WTC11 (cell line): ENCODE results near the gene TAS2R41. TPM values are rescaled to one million over a fixed set of nuclear protein-coding genes. Genes with fewer than 3 reads are reported as not detected.

Source experiments
- ATAC-seq: fragments of 200-7000 bp; cut with Tn5 transposase; 2 replicates; pipeline ENCODE4 v1.10.0; 2021; ENCODE audit warnings: mild to moderate bottlenecking, moderate library complexity
- CTCF ChIA-PET: fragments of 300-600 bp; sonication (Branson Sonifier 250); formaldehyde crosslinking; loops from one replicate; lab custom pipeline; 2021; ENCODE audit warnings: antibody characterized with exemption; lab: Charles Lee
- POLR2A ChIA-PET: fragments of 350-600 bp; sonication (Branson Sonifier 250); formaldehyde crosslinking; loops from one replicate; lab custom pipeline; 2021; ENCODE audit warnings: antibody characterized with exemption; lab: Charles Lee
- DNase-seq: peaks from one replicate; pipeline ENCODE4 v3.0.0; 2021; ENCODE audit warnings: low spot score
- H3K27ac Mint-ChIP-seq: 2 replicates; pipeline ENCODE4 v1.8.0; 2021; ENCODE audit warnings: mixed read lengths
- H3K27me3 Mint-ChIP-seq: 2 replicates; pipeline ENCODE4 v1.8.0; 2021; ENCODE audit warnings: low read depth, mild to moderate bottlenecking, moderate library complexity, mixed read lengths
- H3K36me3 Mint-ChIP-seq: 2 replicates; pipeline ENCODE4 v1.8.0; 2021; ENCODE audit warnings: mixed read lengths
- H3K4me1 Mint-ChIP-seq: 2 replicates; pipeline ENCODE4 v1.8.0; 2022; ENCODE audit warnings: mixed read lengths
- H3K4me3 Mint-ChIP-seq: 2 replicates; pipeline ENCODE4 v1.8.0; 2021; ENCODE audit warnings: mild to moderate bottlenecking, moderate library complexity, mixed read lengths
- H3K9me3 Mint-ChIP-seq: 2 replicates; pipeline ENCODE4 v1.8.0; 2021; ENCODE audit warnings: mixed read lengths
- ELF4 ChIP-seq: sonication (generic); formaldehyde crosslinking; IDR thresholded peaks from 2 replicates; pipeline ENCODE4 v1.8.1; 2022; ENCODE audit warnings: low read depth, mild to moderate bottlenecking, moderate library complexity, missing genetic modification reagents
- FOXK1 ChIP-seq: sonication (generic); formaldehyde crosslinking; IDR thresholded peaks from 2 replicates; pipeline ENCODE4 v1.8.0; 2022; ENCODE audit warnings: mild to moderate bottlenecking, moderate library complexity, missing genetic modification reagents
- GTF2I ChIP-seq: fragments of 250-450 bp; sonication (Bioruptor Pico); conservative IDR thresholded peaks from 2 replicates; pipeline ENCODE4 v1.4.0; 2021; ENCODE audit warnings: mild to moderate bottlenecking
- MYBL2 ChIP-seq: sonication (generic); formaldehyde crosslinking; IDR thresholded peaks from 2 replicates; pipeline ENCODE4 v1.8.1; 2023; ENCODE audit warnings: mild to moderate bottlenecking, moderate library complexity, missing genetic modification reagents
- NFE2L1 ChIP-seq: sonication (generic); formaldehyde crosslinking; IDR thresholded peaks from 2 replicates; pipeline ENCODE4 v1.8.1; 2023; ENCODE audit warnings: missing genetic modification reagents
- SMAD3 ChIP-seq: sonication (generic); formaldehyde crosslinking; IDR thresholded peaks from 2 replicates; pipeline ENCODE4 v1.8.0; 2022; ENCODE audit warnings: missing genetic modification reagents, mild to moderate bottlenecking, borderline replicate concordance
- SMAD4 ChIP-seq: sonication (generic); formaldehyde crosslinking; IDR thresholded peaks from 2 replicates; pipeline ENCODE4 v1.8.0; 2022; ENCODE audit warnings: mild to moderate bottlenecking, missing genetic modification reagents
- TCF7 ChIP-seq: sonication (generic); formaldehyde crosslinking; IDR thresholded peaks from 2 replicates; pipeline ENCODE4 v1.8.0; 2022; ENCODE audit warnings: mild to moderate bottlenecking, low read depth, missing genetic modification reagents, moderate library complexity
- TEAD1 ChIP-seq: sonication (generic); formaldehyde crosslinking; IDR thresholded peaks from 2 replicates; pipeline ENCODE4 v1.8.0; 2022; ENCODE audit warnings: mild to moderate bottlenecking, missing genetic modification reagents
- TP53 ChIP-seq: sonication (generic); formaldehyde crosslinking; IDR thresholded peaks from 2 replicates; pipeline ENCODE4 v1.8.1; 2023; ENCODE audit warnings: mild to moderate bottlenecking, missing genetic modification reagents
- ZNF263 ChIP-seq: sonication (generic); formaldehyde crosslinking; IDR thresholded peaks from 2 replicates; pipeline ENCODE4 v1.8.1; 2022; ENCODE audit warnings: low read depth, mild to moderate bottlenecking, moderate library complexity, missing genetic modification reagents
- ZNF317 ChIP-seq: sonication (generic); formaldehyde crosslinking; IDR thresholded peaks from 2 replicates; pipeline ENCODE4 v1.8.1; 2023; ENCODE audit warnings: low read depth, mild to moderate bottlenecking, moderate library complexity, missing genetic modification reagents, borderline replicate concordance
- total RNA-seq: library from RNA; stranded (reverse); gene quantifications from 3 replicates; pipeline ENCODE4 v1.2.3, GENCODE V29; 2021
- TF ChIP-seq, protein P1 (sequence below): sonication (generic); formaldehyde crosslinking; IDR thresholded peaks from 2 replicates; pipeline ENCODE4 v1.8.0; 2022; ENCODE audit warnings: mild to moderate bottlenecking, missing genetic modification reagents
- TF ChIP-seq, protein P2 (sequence below): sonication (generic); formaldehyde crosslinking; conservative IDR thresholded peaks from 2 replicates; pipeline ENCODE4 v1.8.1; 2023; ENCODE audit warnings: mild to moderate bottlenecking, low read depth, missing genetic modification reagents, moderate library complexity
- TF ChIP-seq, protein P3 (sequence below): fragments of 250-450 bp; sonication (Bioruptor Pico); IDR thresholded peaks from 2 replicates; pipeline ENCODE4 v1.8.0; 2021; ENCODE audit warnings: mild to moderate bottlenecking
- TF ChIP-seq, protein P4 (sequence below): fragments of 250-450 bp; sonication (Bioruptor Pico); IDR thresholded peaks from 2 replicates; pipeline ENCODE4 v1.9.0; 2021; ENCODE audit warnings: moderate library complexity, mild to moderate bottlenecking, inconsistent platforms, borderline replicate concordance
- TF ChIP-seq, protein P5 (sequence below): sonication (generic); formaldehyde crosslinking; IDR thresholded peaks from 2 replicates; pipeline ENCODE4 v1.8.1; 2022; ENCODE audit warnings: low read depth, missing genetic modification reagents, borderline replicate concordance
- TF ChIP-seq, protein P6 (sequence below): fragments of 250-450 bp; sonication (Bioruptor Pico); conservative IDR thresholded peaks from 2 replicates; pipeline ENCODE4 v1.9.0; 2021; ENCODE audit warnings: mild to moderate bottlenecking
- TF ChIP-seq, protein P7 (sequence below): sonication (generic); formaldehyde crosslinking; IDR thresholded peaks from 2 replicates; pipeline ENCODE4 v1.8.0; 2022; ENCODE audit warnings: missing genetic modification reagents
- TF ChIP-seq, protein P8 (sequence below): sonication (generic); formaldehyde crosslinking; IDR thresholded peaks from 2 replicates; pipeline ENCODE4 v1.8.1; 2022; ENCODE audit warnings: mild to moderate bottlenecking, missing genetic modification reagents, moderate library complexity, borderline replicate concordance

Gene TAS2R41
- total RNA-seq, 1 experiment from 2014 or later: 0.31 TPM

DNA sequence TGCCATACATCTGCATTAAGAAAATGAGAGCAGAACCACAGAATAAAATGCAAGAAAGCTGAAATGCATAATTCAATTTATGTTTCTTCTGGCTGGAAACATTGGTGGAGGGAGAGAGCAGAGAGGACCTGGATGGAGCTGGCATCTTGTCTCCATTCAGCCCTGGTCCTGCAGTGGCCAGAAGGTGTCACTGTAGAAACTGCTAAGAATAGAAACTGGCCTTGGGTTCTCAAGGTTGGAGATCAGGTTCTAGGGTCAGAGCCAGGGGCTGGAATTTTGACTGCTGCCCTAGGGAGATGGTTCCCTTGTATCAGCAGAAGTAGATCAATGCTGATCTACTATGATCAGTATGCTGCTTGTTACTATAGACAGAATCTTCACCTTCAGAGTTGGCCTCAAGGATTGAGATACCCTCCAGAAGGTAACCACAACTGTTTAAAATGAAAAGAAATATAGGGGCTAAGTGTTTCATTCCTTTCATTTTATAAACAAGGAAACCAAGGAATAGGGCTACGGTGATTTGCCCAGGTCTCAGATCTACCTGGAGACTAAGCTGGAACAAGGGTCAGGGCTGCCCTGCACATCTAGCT is 13.1 kb downstream of the TAS2R41 start:
- H3K36me3 Mint-ChIP-seq: no peaks in the 10 kb centered on the region
- TF ChIP-seq, protein P1, sequence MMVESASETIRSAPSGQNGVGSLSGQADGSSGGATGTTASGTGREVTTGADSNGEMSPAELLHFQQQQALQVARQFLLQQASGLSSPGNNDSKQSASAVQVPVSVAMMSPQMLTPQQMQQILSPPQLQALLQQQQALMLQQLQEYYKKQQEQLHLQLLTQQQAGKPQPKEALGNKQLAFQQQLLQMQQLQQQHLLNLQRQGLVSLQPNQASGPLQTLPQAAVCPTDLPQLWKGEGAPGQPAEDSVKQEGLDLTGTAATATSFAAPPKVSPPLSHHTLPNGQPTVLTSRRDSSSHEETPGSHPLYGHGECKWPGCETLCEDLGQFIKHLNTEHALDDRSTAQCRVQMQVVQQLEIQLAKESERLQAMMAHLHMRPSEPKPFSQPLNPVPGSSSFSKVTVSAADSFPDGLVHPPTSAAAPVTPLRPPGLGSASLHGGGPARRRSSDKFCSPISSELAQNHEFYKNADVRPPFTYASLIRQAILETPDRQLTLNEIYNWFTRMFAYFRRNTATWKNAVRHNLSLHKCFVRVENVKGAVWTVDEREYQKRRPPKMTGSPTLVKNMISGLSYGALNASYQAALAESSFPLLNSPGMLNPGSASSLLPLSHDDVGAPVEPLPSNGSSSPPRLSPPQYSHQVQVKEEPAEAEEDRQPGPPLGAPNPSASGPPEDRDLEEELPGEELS (CRISPR knock-in tag): no peak
- TF ChIP-seq, protein P2, sequence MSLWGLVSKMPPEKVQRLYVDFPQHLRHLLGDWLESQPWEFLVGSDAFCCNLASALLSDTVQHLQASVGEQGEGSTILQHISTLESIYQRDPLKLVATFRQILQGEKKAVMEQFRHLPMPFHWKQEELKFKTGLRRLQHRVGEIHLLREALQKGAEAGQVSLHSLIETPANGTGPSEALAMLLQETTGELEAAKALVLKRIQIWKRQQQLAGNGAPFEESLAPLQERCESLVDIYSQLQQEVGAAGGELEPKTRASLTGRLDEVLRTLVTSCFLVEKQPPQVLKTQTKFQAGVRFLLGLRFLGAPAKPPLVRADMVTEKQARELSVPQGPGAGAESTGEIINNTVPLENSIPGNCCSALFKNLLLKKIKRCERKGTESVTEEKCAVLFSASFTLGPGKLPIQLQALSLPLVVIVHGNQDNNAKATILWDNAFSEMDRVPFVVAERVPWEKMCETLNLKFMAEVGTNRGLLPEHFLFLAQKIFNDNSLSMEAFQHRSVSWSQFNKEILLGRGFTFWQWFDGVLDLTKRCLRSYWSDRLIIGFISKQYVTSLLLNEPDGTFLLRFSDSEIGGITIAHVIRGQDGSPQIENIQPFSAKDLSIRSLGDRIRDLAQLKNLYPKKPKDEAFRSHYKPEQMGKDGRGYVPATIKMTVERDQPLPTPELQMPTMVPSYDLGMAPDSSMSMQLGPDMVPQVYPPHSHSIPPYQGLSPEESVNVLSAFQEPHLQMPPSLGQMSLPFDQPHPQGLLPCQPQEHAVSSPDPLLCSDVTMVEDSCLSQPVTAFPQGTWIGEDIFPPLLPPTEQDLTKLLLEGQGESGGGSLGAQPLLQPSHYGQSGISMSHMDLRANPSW (CRISPR knock-in tag): no peak
- TF ChIP-seq, protein P3, sequence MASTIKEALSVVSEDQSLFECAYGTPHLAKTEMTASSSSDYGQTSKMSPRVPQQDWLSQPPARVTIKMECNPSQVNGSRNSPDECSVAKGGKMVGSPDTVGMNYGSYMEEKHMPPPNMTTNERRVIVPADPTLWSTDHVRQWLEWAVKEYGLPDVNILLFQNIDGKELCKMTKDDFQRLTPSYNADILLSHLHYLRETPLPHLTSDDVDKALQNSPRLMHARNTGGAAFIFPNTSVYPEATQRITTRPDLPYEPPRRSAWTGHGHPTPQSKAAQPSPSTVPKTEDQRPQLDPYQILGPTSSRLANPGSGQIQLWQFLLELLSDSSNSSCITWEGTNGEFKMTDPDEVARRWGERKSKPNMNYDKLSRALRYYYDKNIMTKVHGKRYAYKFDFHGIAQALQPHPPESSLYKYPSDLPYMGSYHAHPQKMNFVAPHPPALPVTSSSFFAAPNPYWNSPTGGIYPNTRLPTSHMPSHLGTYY: no peak
- TF ChIP-seq ZNF263 (no peak), MYBL2 (CRISPR knock-in tag) (no peak), SMAD3 (CRISPR knock-in tag) (no peak), TCF7 (CRISPR knock-in tag) (no peak), ZNF317 (no peak), SMAD4 (CRISPR knock-in tag) (no peak), TP53 (no peak), NFE2L1 (no peak), ELF4 (CRISPR knock-in tag) (no peak), TEAD1 (no peak), GTF2I (no peak), FOXK1 (CRISPR knock-in tag) (no peak)
- TF ChIP-seq, protein P4, sequence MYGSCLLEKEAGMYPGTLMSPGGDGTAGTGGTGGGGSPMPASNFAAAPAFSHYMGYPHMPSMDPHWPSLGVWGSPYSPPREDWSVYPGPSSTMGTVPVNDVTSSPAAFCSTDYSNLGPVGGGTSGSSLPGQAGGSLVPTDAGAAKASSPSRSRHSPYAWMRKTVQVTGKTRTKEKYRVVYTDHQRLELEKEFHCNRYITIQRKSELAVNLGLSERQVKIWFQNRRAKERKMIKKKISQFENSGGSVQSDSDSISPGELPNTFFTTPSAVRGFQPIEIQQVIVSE (CRISPR knock-in tag): no peak
- TF ChIP-seq, protein P5, sequence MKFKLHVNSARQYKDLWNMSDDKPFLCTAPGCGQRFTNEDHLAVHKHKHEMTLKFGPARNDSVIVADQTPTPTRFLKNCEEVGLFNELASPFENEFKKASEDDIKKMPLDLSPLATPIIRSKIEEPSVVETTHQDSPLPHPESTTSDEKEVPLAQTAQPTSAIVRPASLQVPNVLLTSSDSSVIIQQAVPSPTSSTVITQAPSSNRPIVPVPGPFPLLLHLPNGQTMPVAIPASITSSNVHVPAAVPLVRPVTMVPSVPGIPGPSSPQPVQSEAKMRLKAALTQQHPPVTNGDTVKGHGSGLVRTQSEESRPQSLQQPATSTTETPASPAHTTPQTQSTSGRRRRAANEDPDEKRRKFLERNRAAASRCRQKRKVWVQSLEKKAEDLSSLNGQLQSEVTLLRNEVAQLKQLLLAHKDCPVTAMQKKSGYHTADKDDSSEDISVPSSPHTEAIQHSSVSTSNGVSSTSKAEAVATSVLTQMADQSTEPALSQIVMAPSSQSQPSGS (CRISPR knock-in tag): no peak
- TF ChIP-seq, protein P6, sequence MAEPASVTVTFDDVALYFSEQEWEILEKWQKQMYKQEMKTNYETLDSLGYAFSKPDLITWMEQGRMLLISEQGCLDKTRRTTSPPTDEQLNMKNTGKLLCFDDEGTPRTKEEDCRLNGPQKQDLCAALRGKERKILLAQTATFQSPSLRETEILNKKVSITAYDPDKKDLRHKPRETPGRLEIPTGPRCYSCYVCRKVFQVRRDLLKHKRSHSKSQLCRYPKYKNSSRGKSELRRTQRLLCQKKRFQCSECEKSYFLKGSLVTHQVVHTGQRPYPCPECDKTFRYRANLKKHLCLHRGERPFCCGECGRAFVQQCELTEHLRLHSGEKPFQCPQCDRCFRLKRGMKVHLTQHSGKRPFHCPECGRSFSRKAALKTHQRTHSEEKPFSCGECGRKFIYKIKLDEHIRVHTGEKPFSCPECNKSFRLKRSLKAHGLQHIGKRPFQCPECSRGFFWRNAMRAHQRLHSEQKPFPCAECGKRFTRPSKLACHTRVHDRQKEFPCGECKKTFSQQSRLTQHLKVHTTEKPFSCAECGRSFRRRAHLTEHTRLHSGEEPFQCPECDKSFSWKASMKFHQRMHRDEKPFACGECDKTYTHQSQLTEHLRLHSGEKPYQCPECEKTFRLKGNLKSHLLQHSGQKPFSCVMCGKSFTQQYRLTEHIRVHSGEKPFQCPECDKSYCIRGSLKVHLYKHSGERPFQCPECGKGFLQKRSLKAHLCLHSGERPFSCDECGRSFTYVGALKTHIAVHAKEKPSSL (CRISPR knock-in tag): no peak
- TF ChIP-seq, protein P7, sequence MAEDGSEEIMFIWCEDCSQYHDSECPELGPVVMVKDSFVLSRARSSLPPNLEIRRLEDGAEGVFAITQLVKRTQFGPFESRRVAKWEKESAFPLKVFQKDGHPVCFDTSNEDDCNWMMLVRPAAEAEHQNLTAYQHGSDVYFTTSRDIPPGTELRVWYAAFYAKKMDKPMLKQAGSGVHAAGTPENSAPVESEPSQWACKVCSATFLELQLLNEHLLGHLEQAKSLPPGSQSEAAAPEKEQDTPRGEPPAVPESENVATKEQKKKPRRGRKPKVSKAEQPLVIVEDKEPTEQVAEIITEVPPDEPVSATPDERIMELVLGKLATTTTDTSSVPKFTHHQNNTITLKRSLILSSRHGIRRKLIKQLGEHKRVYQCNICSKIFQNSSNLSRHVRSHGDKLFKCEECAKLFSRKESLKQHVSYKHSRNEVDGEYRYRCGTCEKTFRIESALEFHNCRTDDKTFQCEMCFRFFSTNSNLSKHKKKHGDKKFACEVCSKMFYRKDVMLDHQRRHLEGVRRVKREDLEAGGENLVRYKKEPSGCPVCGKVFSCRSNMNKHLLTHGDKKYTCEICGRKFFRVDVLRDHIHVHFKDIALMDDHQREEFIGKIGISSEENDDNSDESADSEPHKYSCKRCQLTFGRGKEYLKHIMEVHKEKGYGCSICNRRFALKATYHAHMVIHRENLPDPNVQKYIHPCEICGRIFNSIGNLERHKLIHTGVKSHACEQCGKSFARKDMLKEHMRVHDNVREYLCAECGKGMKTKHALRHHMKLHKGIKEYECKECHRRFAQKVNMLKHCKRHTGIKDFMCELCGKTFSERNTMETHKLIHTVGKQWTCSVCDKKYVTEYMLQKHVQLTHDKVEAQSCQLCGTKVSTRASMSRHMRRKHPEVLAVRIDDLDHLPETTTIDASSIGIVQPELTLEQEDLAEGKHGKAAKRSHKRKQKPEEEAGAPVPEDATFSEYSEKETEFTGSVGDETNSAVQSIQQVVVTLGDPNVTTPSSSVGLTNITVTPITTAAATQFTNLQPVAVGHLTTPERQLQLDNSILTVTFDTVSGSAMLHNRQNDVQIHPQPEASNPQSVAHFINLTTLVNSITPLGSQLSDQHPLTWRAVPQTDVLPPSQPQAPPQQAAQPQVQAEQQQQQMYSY: no peak
- TF ChIP-seq, protein P8, sequence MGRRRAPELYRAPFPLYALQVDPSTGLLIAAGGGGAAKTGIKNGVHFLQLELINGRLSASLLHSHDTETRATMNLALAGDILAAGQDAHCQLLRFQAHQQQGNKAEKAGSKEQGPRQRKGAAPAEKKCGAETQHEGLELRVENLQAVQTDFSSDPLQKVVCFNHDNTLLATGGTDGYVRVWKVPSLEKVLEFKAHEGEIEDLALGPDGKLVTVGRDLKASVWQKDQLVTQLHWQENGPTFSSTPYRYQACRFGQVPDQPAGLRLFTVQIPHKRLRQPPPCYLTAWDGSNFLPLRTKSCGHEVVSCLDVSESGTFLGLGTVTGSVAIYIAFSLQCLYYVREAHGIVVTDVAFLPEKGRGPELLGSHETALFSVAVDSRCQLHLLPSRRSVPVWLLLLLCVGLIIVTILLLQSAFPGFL: no peak
- no peaks in the 10 kb centered on the region for H3K27me3 Mint-ChIP-seq
- CTCF ChIA-PET: interaction anchor here (0.7 to 1.5 kb wide), 3 partner anchors 11 to 73 kb away, joined by 3 to 7 read pairs (median 3); no protein-coding TSS in a partner anchor
- ATAC-seq (peak; percentile 98), DNase-seq (peak; percentile 48)
- H3K4me3 Mint-ChIP-seq: no peak overlapping the region
- POLR2A ChIA-PET: no interaction called here
- no peak overlapping the region for H3K27ac Mint-ChIP-seq
- peaks cover 3% of the 10 kb centered on the region; the same call in 1 of the 2 replicates for H3K4me1 Mint-ChIP-seq
- H3K9me3 Mint-ChIP-seq: no peaks in the 10 kb centered on the region; the same call in 1 of the 2 replicates
